CD1c-positive myeloid dendritic cell (primary cell): ENCODE results near the gene MYH16.
"Not testable (repeated sequence)": the region's sequence is repeated elsewhere in the genome, so short reads cannot be mapped to it uniquely, and the experiment has no call there.

ENCODE experiments used
- DNase-seq: peaks from one replicate; pipeline ENCODE4 v3.0.0-alpha.2; 2016; ENCODE audit errors: extremely low spot score

MYH16 gene

GRCh38 chr7:99355098-99355497 lies 82.5 kb downstream of the MYH16 start:
- DNase-seq, result no peak

GRCh38 chr7:99357701-99358490 lies 85.3 kb downstream of the MYH16 start:
- DNase-seq, result no peak

- DNase-seq, result not testable (repeated sequence)
Measured at GRCh38 chr7:99358521-99358920, 85.9 kb downstream of the MYH16 start.

- no peak for DNase-seq
Measured at GRCh38 chr7:99359465-99360154, 87.0 kb downstream of the MYH16 start.
